KMS-11 (cell line): ENCODE data around the gene TRDN.

ENCODE experiments used
- H2AFZ ChIP-seq: fragments of 200-600 bp; sonication (generic); 2 replicates; pipeline ENCODE4 v1.6.1; 2016; ENCODE audit warnings: antibody characterized with exemption, mixed run types, low read depth
- H3K27ac ChIP-seq: fragments of 200-600 bp; sonication (generic); 2 replicates; pipeline ENCODE4 v1.6.1; 2016; ENCODE audit warnings: mild to moderate bottlenecking, mixed run types
- H3K27me3 ChIP-seq: fragments of 200-600 bp; sonication (generic); 2 replicates; pipeline ENCODE4 v1.6.1; 2017; ENCODE audit warnings: mild to moderate bottlenecking, low read depth, mixed run types, moderate library complexity; ENCODE audit not compliant: insufficient read depth
- H3K36me3 ChIP-seq: fragments of 200-600 bp; sonication (generic); 2 replicates; pipeline ENCODE4 v1.6.1; 2017; ENCODE audit warnings: mild to moderate bottlenecking, mixed run types; ENCODE audit not compliant: insufficient read depth
- H3K4me1 ChIP-seq: fragments of 200-600 bp; sonication (generic); 2 replicates; pipeline ENCODE4 v1.6.1; 2016; ENCODE audit warnings: mild to moderate bottlenecking, low read depth, mixed run types; ENCODE audit not compliant: poor library complexity, severe bottlenecking
- H3K4me2 ChIP-seq: fragments of 200-600 bp; sonication (generic); 2 replicates; pipeline ENCODE4 v1.7.0; 2016; ENCODE audit warnings: mild to moderate bottlenecking, mixed run types
- H3K4me3 ChIP-seq: fragments of 200-600 bp; sonication (generic); IDR thresholded peaks from 2 replicates; pipeline ENCODE4 v1.6.1; 2017; ENCODE audit warnings: low read depth, low read length, mixed read lengths; ENCODE audit not compliant: insufficient read depth
- H3K79me2 ChIP-seq: fragments of 200-600 bp; sonication (generic); 2 replicates; pipeline ENCODE4 v1.6.1; 2016; ENCODE audit warnings: low read depth, mixed run types; ENCODE audit not compliant: insufficient read depth
- H3K9ac ChIP-seq: fragments of 200-600 bp; sonication (generic); 2 replicates; pipeline ENCODE4 v1.6.1; 2016; ENCODE audit warnings: mild to moderate bottlenecking, mixed run types
- H4K20me1 ChIP-seq: fragments of 200-600 bp; sonication (generic); 2 replicates; pipeline ENCODE4 v1.6.1; 2016; ENCODE audit warnings: mild to moderate bottlenecking, mixed run types; ENCODE audit not compliant: insufficient read depth
- CTCF ChIP-seq: fragments of 200-600 bp; sonication (generic); conservative IDR thresholded peaks from 2 replicates; pipeline ENCODE4 v1.6.1; 2017; ENCODE audit warnings: low read depth, mild to moderate bottlenecking, antibody characterized with exemption, low read length, moderate library complexity, mixed read lengths

TRDN gene

GRCh38 chr6:123551939-123552707 is 84.6 kb downstream of the TRDN start:
- Histone ChIP-seq H3K4me2 (no peak overlapping the region), H3K4me1 (no peaks in the 10 kb centered on the region), H3K4me3 (no peak overlapping the region), H3K9ac (no peak overlapping the region), H3K27ac (no peak overlapping the region), H3K27me3 (no peaks in the 10 kb centered on the region), H4K20me1 (no peaks in the 10 kb centered on the region), H3K36me3 (no peaks in the 10 kb centered on the region), H3K79me2 (no peaks in the 10 kb centered on the region), H2AFZ (no peak overlapping the region)
- TF ChIP-seq CTCF, result no peak

- H3K79me2 ChIP-seq, result no peaks in the 10 kb centered on the region
- no peak overlapping the region for H3K9ac ChIP-seq
- no peaks in the 10 kb centered on the region for H3K36me3 ChIP-seq
- H3K4me1 ChIP-seq, result no peaks in the 10 kb centered on the region
- no peak overlapping the region for H3K4me3 ChIP-seq
- H3K27me3 ChIP-seq, result no peaks in the 10 kb centered on the region
- no peak overlapping the region for H3K27ac ChIP-seq
- no peak overlapping the region for H3K4me2 ChIP-seq
- H2AFZ ChIP-seq, result no peak overlapping the region
- TF ChIP-seq CTCF, result no peak
- H4K20me1 ChIP-seq, result no peaks in the 10 kb centered on the region
These were observed 86.6 kb downstream of the TRDN start for GRCh38 chr6:123550052-123550617.

GRCh38 chr6:123549476-123549875 is 87.3 kb downstream of the TRDN start:
- no peak overlapping the region for H3K27ac ChIP-seq
- TF ChIP-seq CTCF, result no peak
- H3K79me2 ChIP-seq, result no peaks in the 10 kb centered on the region
- H3K4me2 ChIP-seq, result no peak overlapping the region
- H2AFZ ChIP-seq, result no peak overlapping the region
- no peaks in the 10 kb centered on the region for H4K20me1 ChIP-seq
- H3K9ac ChIP-seq, result no peak overlapping the region
- H3K27me3 ChIP-seq, result no peaks in the 10 kb centered on the region
- no peak overlapping the region for H3K4me3 ChIP-seq
- H3K36me3 ChIP-seq, result no peaks in the 10 kb centered on the region
- H3K4me1 ChIP-seq, result no peaks in the 10 kb centered on the region

GRCh38 chr6:123547216-123547978 is 89.4 kb downstream of the TRDN start:
- Histone ChIP-seq H3K4me3 (no peak overlapping the region), H3K4me1 (no peaks in the 10 kb centered on the region), H3K79me2 (no peaks in the 10 kb centered on the region), H4K20me1 (no peaks in the 10 kb centered on the region), H3K36me3 (no peaks in the 10 kb centered on the region), H3K4me2 (no peak overlapping the region), H3K9ac (no peak overlapping the region), H3K27me3 (no peaks in the 10 kb centered on the region), H3K27ac (no peak overlapping the region), H2AFZ (no peak overlapping the region)
- TF ChIP-seq CTCF, result no peak
